Endothelial cell of umbilical vein (primary cell): ENCODE measurements around the gene CIC. TPM values are rescaled to one million over a fixed set of nuclear protein-coding genes. Genes with fewer than 3 reads are reported as not detected.
A peak's percentile ranks its signal among the peaks of the same experiment; 100 is the strongest.

ENCODE experiments used
- BruUV-seq: library from RNA; stranded (reverse); fragments of 400-500 nt; replicated peaks from 2 replicates; lab custom pipeline; 2021; lab: Mats Ljungman, UMichigan
- CTCF ChIA-PET: fragments of 300-600, 350-600 bp; sonication (Branson Sonifier 250); formaldehyde crosslinking; loops from one replicate; lab custom pipeline; 2021; ENCODE audit warnings: antibody characterized with exemption, inconsistent platforms; lab: Charles Lee
- POLR2A ChIA-PET: fragments of 300-600, 350-600 bp; sonication (Branson Sonifier 250); formaldehyde crosslinking; loops from one replicate; lab custom pipeline; 2021; ENCODE audit warnings: antibody characterized with exemption, inconsistent platforms; lab: Charles Lee
- DNase-seq: peaks from one replicate; pipeline ENCODE4 v3.0.0-alpha.2; 2011; ENCODE audit warnings: low read depth, low spot score
- FAIRE-seq: peaks from 2 replicates; lab custom pipeline; 2011; peaks lifted over from hg19 to GRCh38; lab: Jason Lieb, UNC
- H2AFZ ChIP-seq: 2 replicates; pipeline ENCODE4 v1.6.0; 2012; ENCODE audit warnings: low read depth, low read length, control low read depth, inconsistent platforms
- H3K27ac ChIP-seq: 2 replicates; pipeline ENCODE4 v1.5.1; 2011; ENCODE audit warnings: low read depth, mild to moderate bottlenecking, control low read depth, low read length, moderate library complexity; ENCODE audit not compliant: insufficient read depth
- H3K27me3 ChIP-seq, 2 experiments: 2 replicates each; pipeline versions ENCODE4 v1.6.0 to v1.6.1; 2011; ENCODE audit warnings: low read length in 2 of 2, mixed read lengths in 1 of 2; ENCODE audit not compliant: control insufficient read depth in 2 of 2, insufficient read depth in 2 of 2
- H3K36me3 ChIP-seq, 2 experiments: 2 replicates in 1 of 2; 3 replicates in 1 of 2; pipeline ENCODE4 v1.5.1; 2011; ENCODE audit warnings: low read length in 2 of 2, mild to moderate bottlenecking in 1 of 2, moderate library complexity in 1 of 2; ENCODE audit not compliant: control insufficient read depth in 2 of 2, insufficient read depth in 2 of 2; ENCODE audit errors: extremely low read depth in 1 of 2
- H3K4me1 ChIP-seq: 3 replicates; pipeline ENCODE4 v1.5.1; 2011; ENCODE audit warnings: mild to moderate bottlenecking, low read length; ENCODE audit not compliant: control insufficient read depth, insufficient read depth; ENCODE audit errors: extremely low read depth
- H3K4me2 ChIP-seq: 2 replicates; pipeline ENCODE4 v1.6.1; 2011; ENCODE audit warnings: low read length, control low read depth, mixed read lengths; ENCODE audit not compliant: insufficient read depth
- H3K4me3 ChIP-seq, 3 experiments: fragments of 200-600 bp in 1 of 3; sonication (generic), shearing (Covaris generic) in 1 of 3; replicated peaks in 1 of 3; 2 replicates each; pipeline ENCODE4 v1.5.1; 2011 to 2016; ENCODE audit warnings: control low read depth in 3 of 3, low read length in 3 of 3, mild to moderate bottlenecking in 2 of 3, inconsistent platforms in 1 of 3, low read depth in 1 of 3, moderate library complexity in 1 of 3; ENCODE audit not compliant: insufficient read depth in 1 of 3
- H3K79me2 ChIP-seq: 2 replicates; pipeline ENCODE4 v1.6.0; 2012; ENCODE audit warnings: low read length, inconsistent platforms; ENCODE audit not compliant: control insufficient read depth, insufficient read depth
- H3K9ac ChIP-seq: replicated peaks from 2 replicates; pipeline ENCODE3; 2011; ENCODE audit warnings: low read length, control low read depth; ENCODE audit not compliant: insufficient read depth; ENCODE audit errors: extremely low read depth
- H3K9me1 ChIP-seq: replicated peaks from 3 replicates; pipeline ENCODE4 v1.6.0; 2011; ENCODE audit warnings: mild to moderate bottlenecking, low read length; ENCODE audit not compliant: control insufficient read depth, insufficient read depth; ENCODE audit errors: extremely low read depth
- H3K9me3 ChIP-seq: replicated peaks from 2 replicates; pipeline ENCODE4 v1.5.1; 2012; ENCODE audit warnings: low read length, inconsistent platforms; ENCODE audit not compliant: control insufficient read depth, insufficient read depth
- H4K20me1 ChIP-seq: replicated peaks from 2 replicates; pipeline ENCODE3; 2011; ENCODE audit warnings: mild to moderate bottlenecking, low read length; ENCODE audit not compliant: control insufficient read depth, insufficient read depth; ENCODE audit errors: extremely low read depth
- JUN ChIP-seq: IDR thresholded peaks from 2 replicates; pipeline ENCODE4 v1.6.1; 2011; ENCODE audit warnings: borderline replicate concordance, low read depth; ENCODE audit not compliant: insufficient read length, insufficient read depth
- MYC ChIP-seq: IDR thresholded peaks from one replicate; pipeline ENCODE4 v1.6.1; 2011; ENCODE audit warnings: mild to moderate bottlenecking, low read depth, low read length
- dilution Hi-C: fragments of 300-500 bp; cut with MboI; formaldehyde crosslinking; loops from one replicate; pipeline ENCODE4 v1.15.0; 2019; ENCODE audit warnings: low sequenced_read_pairs; ENCODE audit not compliant: extremely low pct_ligation_motif_present
- intact Hi-C: fragments of 100-400 bp; cut with micrococcal nuclease; formaldehyde crosslinking; loops from one replicate; pipeline ENCODE4 v1.10.0; 2022
- polyA plus RNA-seq, 4 experiments: library from polyadenylated mRNA; depleted of rRNA in 3 of 4; stranded (reverse) in 3 of 4; unstranded in 1 of 4; fragments of >200 nt; gene quantifications; 2 replicates each; pipeline versions ENCODE4 v1.2.1 to v1.2.3, GENCODE V29; 2011 to 2012; ENCODE audit warnings: missing spikeins in 1 of 4
- total RNA-seq: library from RNA; stranded (reverse); gene quantifications from 2 replicates; pipeline ENCODE4 v1.2.3, GENCODE V29; 2021
- TF ChIP-seq, protein P1 (sequence below), 2 donors: IDR thresholded peaks; 1 replicate in 1 of 2; 2 replicates in 1 of 2; pipeline ENCODE4 v1.5.1; 2011; ENCODE audit warnings: low read length in 2 of 2, mild to moderate bottlenecking in 2 of 2, moderate library complexity in 2 of 2, control low read depth in 1 of 2, inconsistent platforms in 1 of 2, low read depth in 1 of 2; ENCODE audit not compliant: insufficient read depth in 1 of 2; ENCODE audit errors: extremely low read depth in 1 of 2

The CIC gene
- total and polyA plus RNA-seq, 2 donors (not counting 3 experiments of a cell fraction or from before 2014, with no cell fraction given) = 18.4 to 86.0 TPM

DNA sequence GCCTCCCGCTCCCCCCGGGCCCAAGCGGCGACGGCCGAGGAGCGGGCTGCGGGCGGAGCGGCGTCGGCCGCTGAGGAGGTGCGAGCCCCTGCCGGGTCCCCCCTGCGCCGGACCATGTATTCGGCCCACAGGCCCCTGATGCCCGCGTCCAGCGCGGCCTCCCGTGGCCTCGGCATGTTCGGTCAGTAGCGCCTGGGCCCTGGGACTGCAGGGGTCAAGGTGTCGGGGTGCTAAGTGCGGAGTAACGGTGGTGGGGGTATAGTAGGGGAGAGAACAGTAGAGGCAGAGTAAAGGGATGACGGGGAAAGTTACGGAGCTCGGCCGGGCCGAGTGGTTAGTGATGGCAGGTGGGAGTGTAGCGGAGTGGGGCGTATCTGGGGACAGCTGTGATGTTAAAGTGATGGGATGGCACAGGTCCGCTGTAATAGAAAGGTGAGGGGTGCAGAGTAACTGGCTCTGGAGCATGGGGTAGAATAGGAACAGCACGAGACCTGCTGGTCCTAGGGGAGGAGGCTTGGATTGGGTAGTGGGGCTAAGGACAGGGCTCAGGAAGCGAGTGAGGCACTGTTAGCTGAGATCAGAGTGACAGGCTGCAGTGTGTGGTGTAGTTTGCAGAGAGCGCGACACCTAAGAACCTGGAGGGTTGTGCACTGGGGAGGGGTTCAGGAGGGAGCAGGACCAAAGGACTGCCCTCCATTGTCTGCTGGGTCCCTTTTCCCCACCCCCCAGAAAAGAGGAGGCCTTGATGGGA is 15.7 kb downstream of the CIC start:
- BruUV-seq = no TSS peak
- peak overlapping the region; percentile 38 for H3K27ac ChIP-seq
- POLR2A ChIA-PET = no interaction called here

More for the DNA sequence above, 15.7 kb downstream of the CIC start:
- Histone ChIP-seq H3K9ac (peak overlapping the region; percentile 53), H2AFZ (no peak overlapping the region), H3K9me1 (no peaks in the 10 kb centered on the region), H4K20me1 (no peaks in the 10 kb centered on the region), H3K4me1 (peaks cover 40% of the 10 kb centered on the region), H3K4me3 (peak overlapping the region; percentile 41 to 63 (median 55)), H3K27me3 (no peaks in the 10 kb centered on the region), H3K9me3 (no peaks in the 10 kb centered on the region), H3K79me2 (peaks cover 23% of the 10 kb centered on the region), H3K36me3 (peaks cover 4 to 27% of the 10 kb centered on the region in 2 experiments), H3K4me2 (peak overlapping the region; percentile 74)
- intact Hi-C loops (no loop called here), dilution Hi-C loops (no loop called here)
- TF ChIP-seq MYC (no peak), JUN (no peak)
- TF ChIP-seq, protein P1, sequence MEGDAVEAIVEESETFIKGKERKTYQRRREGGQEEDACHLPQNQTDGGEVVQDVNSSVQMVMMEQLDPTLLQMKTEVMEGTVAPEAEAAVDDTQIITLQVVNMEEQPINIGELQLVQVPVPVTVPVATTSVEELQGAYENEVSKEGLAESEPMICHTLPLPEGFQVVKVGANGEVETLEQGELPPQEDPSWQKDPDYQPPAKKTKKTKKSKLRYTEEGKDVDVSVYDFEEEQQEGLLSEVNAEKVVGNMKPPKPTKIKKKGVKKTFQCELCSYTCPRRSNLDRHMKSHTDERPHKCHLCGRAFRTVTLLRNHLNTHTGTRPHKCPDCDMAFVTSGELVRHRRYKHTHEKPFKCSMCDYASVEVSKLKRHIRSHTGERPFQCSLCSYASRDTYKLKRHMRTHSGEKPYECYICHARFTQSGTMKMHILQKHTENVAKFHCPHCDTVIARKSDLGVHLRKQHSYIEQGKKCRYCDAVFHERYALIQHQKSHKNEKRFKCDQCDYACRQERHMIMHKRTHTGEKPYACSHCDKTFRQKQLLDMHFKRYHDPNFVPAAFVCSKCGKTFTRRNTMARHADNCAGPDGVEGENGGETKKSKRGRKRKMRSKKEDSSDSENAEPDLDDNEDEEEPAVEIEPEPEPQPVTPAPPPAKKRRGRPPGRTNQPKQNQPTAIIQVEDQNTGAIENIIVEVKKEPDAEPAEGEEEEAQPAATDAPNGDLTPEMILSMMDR (IDR thresholded peaks at IDR 0.05; ENCODE audit: extremely low read depth in 1 of 2, insufficient read depth in 1 of 2, low read depth in 1 of 2, low read length in 2 of 2) = no peak
- peak; percentile 20 for DNase-seq
- CTCF ChIA-PET = interaction anchor here (0.7 to 3.0 kb wide), 5 partner anchors 12 to 1979 kb away, joined by 4 to 17 read pairs (median 5); no protein-coding TSS in a partner anchor
- peak; percentile 15 for FAIRE-seq
